ENCODE results near the gene KCNMA1. TPM values are rescaled to one million over a fixed set of nuclear protein-coding genes. Genes with fewer than 3 reads are reported as not detected.

Gene KCNMA1
- total and polyA plus RNA-seq, 9 of the 15 experiments (the other 6 are each of a cell fraction or from before 2014, with no cell fraction given) = 0.01 to 0.95 (median 0.15) TPM; not detected in 4

GRCh38 chr10:77526868-77527617 lies 110.6 kb downstream of the KCNMA1 start (continued):
- TF ChIP-seq ZNF318 (IDR thresholded peaks at IDR 0.05; ENCODE audit: borderline replicate concordance in 1 of 2, low read depth in 1 of 2) = no peak
- TF ChIP-seq RBFOX2 (IDR thresholded peaks at IDR 0.05; ENCODE audit: low read depth, low read length) = no peak
- TF ChIP-seq CGGBP1 (CRISPR knock-in tag; IDR thresholded peaks at IDR 0.05) = no peak
- TF ChIP-seq TCF15 (CRISPR knock-in tag; IDR thresholded peaks at IDR 0.05) = no peak
- no peak for TF ChIP-seq ZNF143 (CRISPR knock-in tag; IDR thresholded peaks at IDR 0.05)
- no peak for TF ChIP-seq PREB (CRISPR knock-in tag; IDR thresholded peaks at IDR 0.05)
- TF ChIP-seq PHF20 (IDR thresholded peaks at IDR 0.05; ENCODE audit: partially characterized antibody) = no peak
- no peak for TF ChIP-seq HSF4 (CRISPR knock-in tag; IDR thresholded peaks at IDR 0.05; ENCODE audit: borderline replicate concordance)
